ENCODE results near the gene HDDC2.

The HDDC2 gene

DNA sequence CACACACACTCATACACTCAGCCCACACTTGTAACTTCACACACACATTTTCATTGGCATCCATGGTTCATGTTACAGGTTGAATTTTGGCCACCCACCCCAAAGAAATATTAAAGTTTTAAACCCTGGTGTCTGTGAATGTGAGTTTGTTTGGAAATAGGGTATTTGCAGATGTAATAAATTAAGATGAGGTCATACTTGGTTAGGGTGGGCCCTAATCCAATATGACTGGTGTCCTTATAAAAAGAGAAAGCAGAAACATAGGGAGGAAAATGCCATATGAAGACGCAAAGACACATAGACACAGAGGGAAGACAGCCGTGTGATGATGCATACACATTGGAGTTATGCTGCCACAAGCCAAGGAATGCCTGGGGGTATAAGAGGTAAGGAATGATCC lies 39.7 kb upstream of the HDDC2 start:
- Histone ChIP-seq H3K27me3 (ENCODE audit: insufficient read depth, poor library complexity, severe bottlenecking) (peaks cover 8% of the 10 kb centered on the region), H3K4me3 (replicated peaks; ENCODE audit: insufficient read depth, low read length) (no peak overlapping the region), H3K27ac (replicated peaks) (no peak overlapping the region)
- no peak for TF ChIP-seq SPI1 (IDR thresholded peaks at IDR 0.05; ENCODE audit: borderline replicate concordance, low read depth)
- no peak for TF ChIP-seq POLR2AphosphoS5 (IDR thresholded peaks at IDR 0.05; ENCODE audit: low read depth)
- TF ChIP-seq, protein P1, sequence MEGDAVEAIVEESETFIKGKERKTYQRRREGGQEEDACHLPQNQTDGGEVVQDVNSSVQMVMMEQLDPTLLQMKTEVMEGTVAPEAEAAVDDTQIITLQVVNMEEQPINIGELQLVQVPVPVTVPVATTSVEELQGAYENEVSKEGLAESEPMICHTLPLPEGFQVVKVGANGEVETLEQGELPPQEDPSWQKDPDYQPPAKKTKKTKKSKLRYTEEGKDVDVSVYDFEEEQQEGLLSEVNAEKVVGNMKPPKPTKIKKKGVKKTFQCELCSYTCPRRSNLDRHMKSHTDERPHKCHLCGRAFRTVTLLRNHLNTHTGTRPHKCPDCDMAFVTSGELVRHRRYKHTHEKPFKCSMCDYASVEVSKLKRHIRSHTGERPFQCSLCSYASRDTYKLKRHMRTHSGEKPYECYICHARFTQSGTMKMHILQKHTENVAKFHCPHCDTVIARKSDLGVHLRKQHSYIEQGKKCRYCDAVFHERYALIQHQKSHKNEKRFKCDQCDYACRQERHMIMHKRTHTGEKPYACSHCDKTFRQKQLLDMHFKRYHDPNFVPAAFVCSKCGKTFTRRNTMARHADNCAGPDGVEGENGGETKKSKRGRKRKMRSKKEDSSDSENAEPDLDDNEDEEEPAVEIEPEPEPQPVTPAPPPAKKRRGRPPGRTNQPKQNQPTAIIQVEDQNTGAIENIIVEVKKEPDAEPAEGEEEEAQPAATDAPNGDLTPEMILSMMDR (IDR thresholded peaks at IDR 0.05; ENCODE audit: insufficient read depth, low read length): no peak
- TF ChIP-seq, protein P2, sequence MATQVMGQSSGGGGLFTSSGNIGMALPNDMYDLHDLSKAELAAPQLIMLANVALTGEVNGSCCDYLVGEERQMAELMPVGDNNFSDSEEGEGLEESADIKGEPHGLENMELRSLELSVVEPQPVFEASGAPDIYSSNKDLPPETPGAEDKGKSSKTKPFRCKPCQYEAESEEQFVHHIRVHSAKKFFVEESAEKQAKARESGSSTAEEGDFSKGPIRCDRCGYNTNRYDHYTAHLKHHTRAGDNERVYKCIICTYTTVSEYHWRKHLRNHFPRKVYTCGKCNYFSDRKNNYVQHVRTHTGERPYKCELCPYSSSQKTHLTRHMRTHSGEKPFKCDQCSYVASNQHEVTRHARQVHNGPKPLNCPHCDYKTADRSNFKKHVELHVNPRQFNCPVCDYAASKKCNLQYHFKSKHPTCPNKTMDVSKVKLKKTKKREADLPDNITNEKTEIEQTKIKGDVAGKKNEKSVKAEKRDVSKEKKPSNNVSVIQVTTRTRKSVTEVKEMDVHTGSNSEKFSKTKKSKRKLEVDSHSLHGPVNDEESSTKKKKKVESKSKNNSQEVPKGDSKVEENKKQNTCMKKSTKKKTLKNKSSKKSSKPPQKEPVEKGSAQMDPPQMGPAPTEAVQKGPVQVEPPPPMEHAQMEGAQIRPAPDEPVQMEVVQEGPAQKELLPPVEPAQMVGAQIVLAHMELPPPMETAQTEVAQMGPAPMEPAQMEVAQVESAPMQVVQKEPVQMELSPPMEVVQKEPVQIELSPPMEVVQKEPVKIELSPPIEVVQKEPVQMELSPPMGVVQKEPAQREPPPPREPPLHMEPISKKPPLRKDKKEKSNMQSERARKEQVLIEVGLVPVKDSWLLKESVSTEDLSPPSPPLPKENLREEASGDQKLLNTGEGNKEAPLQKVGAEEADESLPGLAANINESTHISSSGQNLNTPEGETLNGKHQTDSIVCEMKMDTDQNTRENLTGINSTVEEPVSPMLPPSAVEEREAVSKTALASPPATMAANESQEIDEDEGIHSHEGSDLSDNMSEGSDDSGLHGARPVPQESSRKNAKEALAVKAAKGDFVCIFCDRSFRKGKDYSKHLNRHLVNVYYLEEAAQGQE (IDR thresholded peaks at IDR 0.05; ENCODE audit: insufficient replicate concordance, low read depth): no peak
- TF ChIP-seq GABPA (IDR thresholded peaks at IDR 0.05; ENCODE audit: low read depth): no peak
- DNase-seq (ENCODE audit: low read depth in 1 of 2, low spot score in 1 of 2): no peak

DNA sequence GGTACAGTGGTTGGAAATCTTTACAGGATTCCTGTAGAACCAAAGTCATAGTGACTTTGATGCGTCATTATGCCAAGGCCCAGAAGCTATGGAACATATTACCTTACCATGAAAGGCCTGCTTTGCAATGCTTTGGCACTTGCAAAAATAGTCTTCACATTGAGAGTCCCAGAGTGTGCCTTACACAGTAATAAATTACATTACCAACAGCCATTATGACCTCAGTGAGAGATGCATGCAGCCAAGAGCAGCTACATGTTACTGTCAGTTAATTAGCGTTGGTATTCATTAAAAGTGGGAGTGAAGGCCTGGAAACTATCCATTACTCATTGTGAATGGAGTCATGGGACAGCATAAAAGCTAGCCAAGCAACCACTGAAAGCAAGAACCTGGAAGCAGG lies 39.2 kb upstream of the HDDC2 start:
- TF ChIP-seq SPI1 (IDR thresholded peaks at IDR 0.05; ENCODE audit: borderline replicate concordance, low read depth): no peak
- TF ChIP-seq, protein P1 (IDR thresholded peaks at IDR 0.05; ENCODE audit: insufficient read depth, low read length): no peak
- no peak for TF ChIP-seq POLR2AphosphoS5 (IDR thresholded peaks at IDR 0.05; ENCODE audit: low read depth)
- TF ChIP-seq, protein P2 (IDR thresholded peaks at IDR 0.05; ENCODE audit: insufficient replicate concordance, low read depth): no peak
- no peak for TF ChIP-seq GABPA (IDR thresholded peaks at IDR 0.05; ENCODE audit: low read depth)
- Histone ChIP-seq H3K27me3 (ENCODE audit: insufficient read depth, poor library complexity, severe bottlenecking) (peaks cover 8% of the 10 kb centered on the region), H3K4me3 (replicated peaks; ENCODE audit: insufficient read depth, low read length) (no peak overlapping the region), H3K27ac (replicated peaks) (no peak overlapping the region)
- DNase-seq (ENCODE audit: low read depth in 1 of 2, low spot score in 1 of 2): no peak

DNA sequence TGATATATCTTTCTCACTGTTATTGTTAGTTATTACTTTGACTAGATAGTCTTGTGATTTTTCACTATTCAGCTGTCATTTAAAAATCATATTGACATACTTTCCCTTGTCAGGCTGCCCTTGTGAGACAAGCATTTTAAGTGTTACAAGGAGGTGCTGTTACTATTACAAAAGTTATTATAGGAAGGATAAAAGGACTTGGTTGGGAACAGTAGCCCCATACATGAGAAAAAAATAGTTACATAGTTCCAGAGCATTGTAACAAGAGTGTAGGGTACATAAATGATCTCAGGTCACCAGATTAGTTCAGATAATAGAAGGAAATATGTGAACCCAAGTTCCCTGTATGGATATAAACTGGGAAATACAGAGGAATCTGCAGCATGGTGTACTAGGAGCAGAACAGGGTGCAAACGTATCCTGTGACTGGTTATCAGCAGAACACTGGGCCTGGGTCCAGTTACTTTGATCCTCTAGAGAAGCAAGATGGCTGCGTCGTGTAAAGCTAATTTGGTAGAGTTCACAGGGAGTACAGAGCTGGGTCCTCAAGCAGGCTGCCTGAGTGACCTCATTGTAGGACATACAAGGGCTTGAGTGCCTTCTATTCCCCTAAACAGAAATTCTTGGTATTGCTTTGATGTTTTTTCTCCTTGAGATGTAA lies 38.5 kb upstream of the HDDC2 start:
- TF ChIP-seq, protein P2 (IDR thresholded peaks at IDR 0.05; ENCODE audit: insufficient replicate concordance, low read depth): no peak
- no peak for TF ChIP-seq POLR2AphosphoS5 (IDR thresholded peaks at IDR 0.05; ENCODE audit: low read depth)
- no peak for TF ChIP-seq GABPA (IDR thresholded peaks at IDR 0.05; ENCODE audit: low read depth)
- TF ChIP-seq SPI1 (IDR thresholded peaks at IDR 0.05; ENCODE audit: borderline replicate concordance, low read depth): no peak
- TF ChIP-seq, protein P1 (IDR thresholded peaks at IDR 0.05; ENCODE audit: insufficient read depth, low read length): no peak
- Histone ChIP-seq H3K4me3 (replicated peaks; ENCODE audit: insufficient read depth, low read length) (no peak overlapping the region), H3K27ac (replicated peaks) (no peak overlapping the region), H3K27me3 (ENCODE audit: insufficient read depth, poor library complexity, severe bottlenecking) (peaks cover 5% of the 10 kb centered on the region)
- no peak for DNase-seq (ENCODE audit: low read depth in 1 of 2, low spot score in 1 of 2)
